GM18507 (cell line): ENCODE data around the gene OR4D11.
A peak's percentile ranks its signal among the peaks of the same experiment; 100 is the strongest.
"Not testable (repeated sequence)": the region's sequence is repeated elsewhere in the genome, so short reads cannot be mapped to it uniquely, and the experiment has no call there.

Experiments used
- DNase-seq: peaks from one replicate; pipeline ENCODE4 v3.0.0; 2011; ENCODE audit warnings: low read depth; ENCODE audit not compliant: insufficient read length; ENCODE audit errors: extremely low spot score
- FAIRE-seq: peaks from 2 replicates; lab custom pipeline; 2011; peaks lifted over from hg19 to GRCh38; lab: Jason Lieb, UNC

OR4D11 gene

GRCh38 chr11:59545179-59546020 lies 42.0 kb downstream of the OR4D11 start:
- no peak for FAIRE-seq
- DNase-seq, result no peak

- not testable (repeated sequence) for DNase-seq, FAIRE-seq
Measured at GRCh38 chr11:59547605-59548308, 44.4 kb downstream of the OR4D11 start.

GRCh38 chr11:59548309-59548656 lies 44.9 kb downstream of the OR4D11 start:
- DNase-seq (no peak), FAIRE-seq (no peak)

GRCh38 chr11:59550368-59550841 lies 47.0 kb downstream of the OR4D11 start:
- FAIRE-seq, result peak; percentile 81
- DNase-seq, result peak; percentile 63

GRCh38 chr11:59550842-59551658 lies 47.7 kb downstream of the OR4D11 start:
- DNase-seq, result no peak
- peak; percentile 15 for FAIRE-seq

- FAIRE-seq (no peak), DNase-seq (no peak)
Measured at GRCh38 chr11:59551659-59552521, 48.5 kb downstream of the OR4D11 start.

GRCh38 chr11:59552844-59553243 lies 49.5 kb downstream of the OR4D11 start:
- FAIRE-seq, result no peak
- no peak for DNase-seq

GRCh38 chr11:59553323-59553722 lies 49.9 kb downstream of the OR4D11 start:
- no peak for FAIRE-seq
- DNase-seq, result no peak
